Endothelial cell of umbilical vein (primary cell): ENCODE data around the gene INAVA.

Experiments used
- CTCF ChIP-seq, 2 donors: IDR thresholded peaks; 1 replicate in 1 of 2; 2 replicates in 1 of 2; pipeline ENCODE4 v1.5.1; 2011; ENCODE audit warnings: low read length in 2 of 2, mild to moderate bottlenecking in 2 of 2, moderate library complexity in 2 of 2, control low read depth in 1 of 2, inconsistent platforms in 1 of 2, low read depth in 1 of 2; ENCODE audit not compliant: insufficient read depth in 1 of 2; ENCODE audit errors: extremely low read depth in 1 of 2
- EZH2 ChIP-seq: IDR thresholded peaks from 2 replicates; pipeline ENCODE4 v1.6.1; 2012; ENCODE audit warnings: borderline replicate concordance, low read depth, mild to moderate bottlenecking, moderate library complexity, low read length, inconsistent platforms; ENCODE audit not compliant: severe bottlenecking
- FOS ChIP-seq: IDR thresholded peaks from 2 replicates; pipeline ENCODE4 v1.6.1; 2011; ENCODE audit warnings: mild to moderate bottlenecking, low read length, moderate library complexity, borderline replicate concordance; ENCODE audit not compliant: insufficient read depth
- GATA2 ChIP-seq: IDR thresholded peaks from 2 replicates; pipeline ENCODE4 v1.7.0; 2011; ENCODE audit warnings: low read depth, mild to moderate bottlenecking, moderate library complexity, mixed read lengths, low read length; ENCODE audit not compliant: insufficient read length, insufficient read depth
- MAX ChIP-seq: IDR thresholded peaks from 2 replicates; pipeline ENCODE4 v1.6.1; 2011; ENCODE audit not compliant: insufficient read depth, insufficient read length
- MYC ChIP-seq: IDR thresholded peaks from one replicate; pipeline ENCODE4 v1.6.1; 2011; ENCODE audit warnings: mild to moderate bottlenecking, low read depth, low read length
- POLR2A ChIP-seq: IDR thresholded peaks from 2 replicates; pipeline ENCODE4 v1.6.1; 2012; ENCODE audit warnings: low read depth, mild to moderate bottlenecking, control low read depth, low read length
- POLR2AphosphoS5 ChIP-seq: IDR thresholded peaks from 2 replicates; pipeline ENCODE4 v1.6.1; 2012; ENCODE audit warnings: low read depth, mild to moderate bottlenecking, control low read depth, low read length, moderate library complexity; ENCODE audit not compliant: insufficient read depth

GRCh38 chr1:200945111-200945510 lies 50.4 kb downstream of the INAVA start:
- TF ChIP-seq CTCF (IDR thresholded peaks at IDR 0.05; ENCODE audit: extremely low read depth in 1 of 2, insufficient read depth in 1 of 2, low read depth in 1 of 2, low read length in 2 of 2) (no peak), POLR2A (no peak), MAX (no peak), EZH2 (no peak), POLR2AphosphoS5 (no peak), MYC (no peak), GATA2 (no peak), FOS (no peak)
